Heart left ventricle (tissue), 16 donors: ENCODE measurements around the gene CDH3. TPM values are rescaled to one million over a fixed set of nuclear protein-coding genes. Genes with fewer than 3 reads are reported as not detected.

Experiments
- ATAC-seq, 4 donors: fragments of 200-7000 bp; cut with Tn5 transposase; one replicate each; pipeline ENCODE4 v1.9.1; 2020 to 2022; ENCODE audit warnings: moderate library complexity in 4 of 4, mild to moderate bottlenecking in 3 of 4, moderate number of reproducible peaks in 1 of 4
- DNase-seq, 5 donors: peaks; one replicate each; pipeline ENCODE4 v3.0.0-alpha.2; 2020
- H3K27ac ChIP-seq, 12 donors: fragments of 200-600 bp; sonication (generic) in 4 of 12; one replicate each; pipeline versions ENCODE4 v1.5.0 to v1.8.0; 2016 to 2022; ENCODE audit warnings: mild to moderate bottlenecking in 2 of 12
- H3K27me3 ChIP-seq, 9 donors: fragments of 200-600 bp; sonication (generic) in 2 of 9; one replicate each; pipeline versions ENCODE4 v1.5.1 to v1.8.0; 2016 to 2022; ENCODE audit warnings: mild to moderate bottlenecking in 3 of 9
- H3K36me3 ChIP-seq, 9 donors: fragments of 200-600 bp; sonication (generic) in 2 of 9; one replicate each; pipeline versions ENCODE4 v1.5.0 to v1.8.0; 2018 to 2022; ENCODE audit warnings: mild to moderate bottlenecking in 2 of 9
- H3K4me1 ChIP-seq, 12 donors: fragments of 200-600 bp; sonication (generic) in 4 of 12; one replicate each; pipeline versions ENCODE4 v1.5.0 to v1.8.0; 2016 to 2022; ENCODE audit warnings: mild to moderate bottlenecking in 3 of 12
- H3K4me3 ChIP-seq, 12 donors: fragments of 200-600 bp; sonication (generic) in 4 of 12; one replicate each; pipeline versions ENCODE4 v1.5.0 to v1.8.0; 2017 to 2022; ENCODE audit warnings: mild to moderate bottlenecking in 9 of 12, moderate library complexity in 4 of 12
- H3K9me3 ChIP-seq, 12 donors: fragments of 200-600 bp; sonication (generic) in 4 of 12; one replicate each; pipeline versions ENCODE4 v1.5.0 to v1.8.0; 2016 to 2022; ENCODE audit warnings: mild to moderate bottlenecking in 1 of 12
- POLR2A ChIP-seq, 2 donors: fragments of 450-650 bp; IDR thresholded peaks; one replicate each; pipeline ENCODE4 v1.6.1; 2017; ENCODE audit warnings: antibody characterized with exemption in 2 of 2, mild to moderate bottlenecking in 2 of 2, moderate library complexity in 2 of 2
- WGBS, 4 donors: extraction: QIAGEN DNeasy Blood & Tissue Kit in 2 of 4; methylation state at CpG; one replicate each; pipeline versions ENCODE4 v1.1.5 to v1.1.7; 2013 to 2018; 5-methylcytosine and 5-hydroxymethylcytosine counted together
- intact Hi-C, 10 donors: fragments of 100-400 bp; cut with DNase I; formaldehyde crosslinking; loops; one replicate each; pipeline versions ENCODE4 v1.11.1 to v1.14.2; 2022
- polyA plus RNA-seq, 2 donors: library from polyadenylated mRNA; stranded (reverse); fragments of 200-250 nt; gene quantifications; one replicate each; pipeline ENCODE4 v1.2.3, GENCODE V29; 2013
- total RNA-seq, 9 donors: library from RNA; depleted of rRNA in 2 of 9; stranded (reverse); fragments of >200 nt in 2 of 9; fragmentation: NEBNext Ultra II Directional in 3 of 9; extraction: Animal tissue kit (Norgen Biotek cat#: 25700) in 3 of 9; gene quantifications; one replicate each; pipeline versions ENCODE4 v1.1.0 to v1.2.4, GENCODE V29; 2016 to 2023
- TF ChIP-seq, protein P1 (sequence below), 12 donors: fragments of 200-600 bp; sonication (generic) in 4 of 12; IDR thresholded peaks; one replicate each; pipeline versions ENCODE4 v1.5.0 to v1.8.0; 2018 to 2022; ENCODE audit warnings: antibody characterized with exemption in 12 of 12, mild to moderate bottlenecking in 5 of 12
- donor health status: ischemic (EF 13 %, LVEDD 7.1; RV severe dilation, severe dysfunction).
- donor health status: healthy with polysubstance abuse.
- donor health status: DM: no; HTN: yes; CAD: no.
- donor health status: DM: no; HTN: no; CAD: no.
- donor health status: ischemic (EF 25% LVEDD 6.9; RV normal size, moderate dysfunction).
- donor health status: ischemic (EF 25% LVEDD 5.7; RV mildly dilated, moderate dysfunction).
- donor health status: healthy.
- donor health status: DM: yes; HTN: yes; CAD: no.
- donor health status: ischemic (EF 35%, LVEDD 5.7; RV mildly dilated, moderate dysfunction).
- donor health status: nonischemic (EF 11% LVEDD 7.7; RV severe dilation, severe dysfunction).
- donor health status: DM: yes; HTN: yes; CAD: no.
- donor health status: PGD.
- donor health status: ischemic (EF 29% LVEDD 5.4; RV normal size, mild dysfunction).
- donor health status: nonischemic (EF 23%, LVEDD 6.1; RV moderate dilation, normal function).

The CDH3 gene
- total and polyA plus RNA-seq, 11 donors = 0.01 to 3.8 TPM; not detected in 9

- intact Hi-C loops = no loop called here
- DNase-seq = no peak
- Histone ChIP-seq H3K36me3 (no peaks in the 10 kb centered on the region), H3K27ac (no peak overlapping the region), H3K9me3 (no peaks in the 10 kb centered on the region), H3K27me3 (no peaks in the 10 kb centered on the region), H3K4me3 (no peak overlapping the region), H3K4me1 (no peaks in the 10 kb centered on the region)
- ATAC-seq = no peak
- whole genome bisulfite sequencing, 4 donors = 88 to 99% (median 93%) methylated on average over 7 of the region's 7 CpGs
- no peak for TF ChIP-seq POLR2A (IDR thresholded peaks at IDR 0.05)
- TF ChIP-seq, protein P1, sequence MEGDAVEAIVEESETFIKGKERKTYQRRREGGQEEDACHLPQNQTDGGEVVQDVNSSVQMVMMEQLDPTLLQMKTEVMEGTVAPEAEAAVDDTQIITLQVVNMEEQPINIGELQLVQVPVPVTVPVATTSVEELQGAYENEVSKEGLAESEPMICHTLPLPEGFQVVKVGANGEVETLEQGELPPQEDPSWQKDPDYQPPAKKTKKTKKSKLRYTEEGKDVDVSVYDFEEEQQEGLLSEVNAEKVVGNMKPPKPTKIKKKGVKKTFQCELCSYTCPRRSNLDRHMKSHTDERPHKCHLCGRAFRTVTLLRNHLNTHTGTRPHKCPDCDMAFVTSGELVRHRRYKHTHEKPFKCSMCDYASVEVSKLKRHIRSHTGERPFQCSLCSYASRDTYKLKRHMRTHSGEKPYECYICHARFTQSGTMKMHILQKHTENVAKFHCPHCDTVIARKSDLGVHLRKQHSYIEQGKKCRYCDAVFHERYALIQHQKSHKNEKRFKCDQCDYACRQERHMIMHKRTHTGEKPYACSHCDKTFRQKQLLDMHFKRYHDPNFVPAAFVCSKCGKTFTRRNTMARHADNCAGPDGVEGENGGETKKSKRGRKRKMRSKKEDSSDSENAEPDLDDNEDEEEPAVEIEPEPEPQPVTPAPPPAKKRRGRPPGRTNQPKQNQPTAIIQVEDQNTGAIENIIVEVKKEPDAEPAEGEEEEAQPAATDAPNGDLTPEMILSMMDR (IDR thresholded peaks at IDR 0.05) = no peak
Measured at GRCh38 chr16:68607443-68607842, 37.7 kb upstream of the CDH3 start.

GRCh38 chr16:68608330-68608729, 36.8 kb upstream of the CDH3 start:
- no peaks in the 10 kb centered on the region for H3K27me3 ChIP-seq
- no peaks in the 10 kb centered on the region for H3K4me1 ChIP-seq
- 87 to 95% (median 89%) methylated on average over 2 of the region's 2 CpGs for WGBS, 4 donors
- no peak for ATAC-seq
- TF ChIP-seq, protein P1 (IDR thresholded peaks at IDR 0.05) = no peak
- TF ChIP-seq POLR2A (IDR thresholded peaks at IDR 0.05) = no peak
- H3K27ac ChIP-seq = no peak overlapping the region
- no peak overlapping the region for H3K4me3 ChIP-seq
- H3K36me3 ChIP-seq = no peaks in the 10 kb centered on the region
- DNase-seq = no peak
- H3K9me3 ChIP-seq = peaks cover 0 to 8% (median 0%) of the 10 kb centered on the region in 12 donors
- intact Hi-C loops = no loop called here

DNA sequence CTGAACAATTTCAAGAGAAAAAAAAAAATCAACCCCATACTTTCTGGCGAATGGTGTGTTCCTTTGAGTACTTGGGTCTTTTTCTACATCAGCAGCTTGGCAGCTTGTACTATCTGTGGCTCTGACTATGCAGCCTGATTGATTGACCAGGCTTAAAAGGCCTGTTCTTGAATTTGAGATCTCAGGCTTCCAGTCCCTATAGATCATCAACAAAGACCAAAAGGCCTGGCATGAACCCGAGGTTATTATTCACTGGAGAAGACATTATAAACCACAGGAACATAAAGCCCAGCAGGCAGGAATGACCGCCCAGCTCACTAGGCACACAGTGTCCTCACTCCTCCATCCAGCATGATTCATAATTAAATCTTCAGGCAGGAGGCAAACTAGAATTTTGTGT, 32.1 kb upstream of the CDH3 start:
- Histone ChIP-seq H3K27me3 (no peaks in the 10 kb centered on the region), H3K4me1 (no peaks in the 10 kb centered on the region), H3K27ac (no peak overlapping the region), H3K4me3 (no peak overlapping the region), H3K36me3 (no peaks in the 10 kb centered on the region), H3K9me3 (peaks cover 0 to 27% (median 4%) of the 10 kb centered on the region in 12 donors)
- 81 to 89% (median 87%) methylated on average over 3 of the region's 3 CpGs for WGBS, 4 donors
- no peak for DNase-seq
- ATAC-seq = no peak
- no peak for TF ChIP-seq POLR2A (IDR thresholded peaks at IDR 0.05)
- TF ChIP-seq, protein P1 (IDR thresholded peaks at IDR 0.05) = no peak
- intact Hi-C loops = no loop called here

- Histone ChIP-seq H3K4me1 (no peaks in the 10 kb centered on the region), H3K4me3 (no peak overlapping the region), H3K9me3 (peaks cover 0 to 25% (median 4%) of the 10 kb centered on the region in 12 donors), H3K36me3 (no peaks in the 10 kb centered on the region), H3K27me3 (no peaks in the 10 kb centered on the region), H3K27ac (no peak overlapping the region)
- ATAC-seq = no peak
- intact Hi-C loops = no loop called here
- 82 to 87% (median 84%) methylated on average over 7 of the region's 7 CpGs for WGBS, 4 donors
- no peak for TF ChIP-seq POLR2A (IDR thresholded peaks at IDR 0.05)
- TF ChIP-seq, protein P1 (IDR thresholded peaks at IDR 0.05) = no peak
- no peak for DNase-seq
Measured at GRCh38 chr16:68617734-68618133, 27.4 kb upstream of the CDH3 start.
